Measurements from ENCODE around the gene DEAF1. TPM values are rescaled to one million over a fixed set of nuclear protein-coding genes. Genes with fewer than 3 reads are reported as not detected.

The DEAF1 gene
- total RNA-seq, 1 experiment from 2014 or later = 62.2 TPM

- no peak for TF ChIP-seq FOXJ3 (CRISPR knock-in tag; IDR thresholded peaks at IDR 0.05; ENCODE audit: borderline replicate concordance)
- no peak for TF ChIP-seq PRDM15 (CRISPR knock-in tag; IDR thresholded peaks at IDR 0.05)
- no peak for TF ChIP-seq ZNF317 (CRISPR knock-in tag; IDR thresholded peaks at IDR 0.05; ENCODE audit: borderline replicate concordance, low read depth)
Observed at GRCh38 chr11:699753-700152, 4.7 kb upstream of the DEAF1 start (continued).

- POLR2A ChIA-PET = no interaction called here
- H3K4me1 Mint-ChIP-seq = peaks cover 14% of the 10 kb centered on the region
- no peak for TF ChIP-seq ATF3 (CRISPR knock-in tag; conservative IDR thresholded peaks at IDR 0.05)
- TF ChIP-seq TP53 (CRISPR knock-in tag; IDR thresholded peaks at IDR 0.05) = no peak
- no peak for TF ChIP-seq ZNF396 (CRISPR knock-in tag; IDR thresholded peaks at IDR 0.05; ENCODE audit: borderline replicate concordance)
- TF ChIP-seq ZNF138 (CRISPR knock-in tag; conservative IDR thresholded peaks at IDR 0.05) = no peak
- TF ChIP-seq FOXK1 (CRISPR knock-in tag; IDR thresholded peaks at IDR 0.05) = no peak
- no peak for TF ChIP-seq MLX (CRISPR knock-in tag; IDR thresholded peaks at IDR 0.05)
- TF ChIP-seq MXD4 (CRISPR knock-in tag; IDR thresholded peaks at IDR 0.05; ENCODE audit: borderline replicate concordance) = no peak
- TF ChIP-seq IRF2 (CRISPR knock-in tag; IDR thresholded peaks at IDR 0.05; ENCODE audit: borderline replicate concordance, low read depth) = no peak
- TF ChIP-seq ATF2 (CRISPR knock-in tag; IDR thresholded peaks at IDR 0.05; ENCODE audit: borderline replicate concordance, low read depth) = no peak
- TF ChIP-seq PRRX2 (CRISPR knock-in tag; IDR thresholded peaks at IDR 0.05) = no peak
- TF ChIP-seq ARID4B (CRISPR knock-in tag; IDR thresholded peaks at IDR 0.05; ENCODE audit: borderline replicate concordance) = no peak
- no peak for TF ChIP-seq JAZF1 (CRISPR knock-in tag; IDR thresholded peaks at IDR 0.05)
- no peak for TF ChIP-seq FOXP1 (CRISPR knock-in tag; IDR thresholded peaks at IDR 0.05; ENCODE audit: borderline replicate concordance)
- no peaks in the 10 kb centered on the region for H3K9me3 Mint-ChIP-seq
- CTCF ChIA-PET = no interaction called here
- DNase-seq (ENCODE audit: low spot score) (no peak), ATAC-seq (no peak)
- H3K36me3 Mint-ChIP-seq = 0 out of 2 replicates have a peak, but pooled peaks cover 3% of the 10 kb centered on the region
- no peak overlapping the region for H3K27ac Mint-ChIP-seq
- no peaks in the 10 kb centered on the region for H3K27me3 Mint-ChIP-seq (ENCODE audit: low read depth)
- no peak overlapping the region for H3K4me3 Mint-ChIP-seq
Observed at GRCh38 chr11:699116-699508, 4.1 kb upstream of the DEAF1 start.

All from WTC11 (cell line).